ENCODE measurements around the gene UXS1. TPM values are rescaled to one million over a fixed set of nuclear protein-coding genes. Genes with fewer than 3 reads are reported as not detected.

Gene UXS1
- total and polyA plus RNA-seq, 9 of the 15 experiments (the other 6 are each of a cell fraction or from before 2014, with no cell fraction given), result 5.8 to 25.8 (median 15.0) TPM

DNA sequence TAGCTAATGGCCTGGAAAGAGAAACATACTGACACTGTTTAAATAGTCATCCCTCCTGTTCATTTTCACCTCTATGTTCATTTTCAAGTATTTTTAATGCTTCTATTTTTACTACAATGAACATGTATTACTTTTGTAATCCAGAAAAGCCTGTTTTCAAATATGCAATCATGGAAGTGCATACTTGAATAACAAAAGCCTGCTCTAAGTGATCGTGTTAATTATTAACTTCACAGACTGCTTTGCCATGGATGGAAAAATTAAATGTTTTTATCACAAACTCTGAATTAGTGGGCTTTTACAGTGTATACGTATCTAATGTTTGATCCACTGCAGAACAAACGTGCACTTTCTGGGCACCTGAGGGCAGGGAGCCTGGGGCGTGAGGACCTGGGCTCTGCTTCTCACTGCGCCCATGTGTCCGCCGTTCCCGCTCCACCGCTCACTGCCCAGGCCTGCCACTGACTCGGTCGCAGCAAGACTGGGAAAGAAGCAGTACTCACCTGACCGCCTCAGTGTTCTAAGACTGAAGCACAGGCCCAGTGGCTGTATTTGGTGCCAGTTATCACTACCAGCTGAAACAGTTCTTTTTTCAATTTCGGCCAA lies 80.6 kb downstream of the UXS1 start (continued):
- TF ChIP-seq, protein P1, sequence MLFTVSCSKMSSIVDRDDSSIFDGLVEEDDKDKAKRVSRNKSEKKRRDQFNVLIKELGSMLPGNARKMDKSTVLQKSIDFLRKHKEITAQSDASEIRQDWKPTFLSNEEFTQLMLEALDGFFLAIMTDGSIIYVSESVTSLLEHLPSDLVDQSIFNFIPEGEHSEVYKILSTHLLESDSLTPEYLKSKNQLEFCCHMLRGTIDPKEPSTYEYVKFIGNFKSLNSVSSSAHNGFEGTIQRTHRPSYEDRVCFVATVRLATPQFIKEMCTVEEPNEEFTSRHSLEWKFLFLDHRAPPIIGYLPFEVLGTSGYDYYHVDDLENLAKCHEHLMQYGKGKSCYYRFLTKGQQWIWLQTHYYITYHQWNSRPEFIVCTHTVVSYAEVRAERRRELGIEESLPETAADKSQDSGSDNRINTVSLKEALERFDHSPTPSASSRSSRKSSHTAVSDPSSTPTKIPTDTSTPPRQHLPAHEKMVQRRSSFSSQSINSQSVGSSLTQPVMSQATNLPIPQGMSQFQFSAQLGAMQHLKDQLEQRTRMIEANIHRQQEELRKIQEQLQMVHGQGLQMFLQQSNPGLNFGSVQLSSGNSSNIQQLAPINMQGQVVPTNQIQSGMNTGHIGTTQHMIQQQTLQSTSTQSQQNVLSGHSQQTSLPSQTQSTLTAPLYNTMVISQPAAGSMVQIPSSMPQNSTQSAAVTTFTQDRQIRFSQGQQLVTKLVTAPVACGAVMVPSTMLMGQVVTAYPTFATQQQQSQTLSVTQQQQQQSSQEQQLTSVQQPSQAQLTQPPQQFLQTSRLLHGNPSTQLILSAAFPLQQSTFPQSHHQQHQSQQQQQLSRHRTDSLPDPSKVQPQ (CRISPR knock-in tag; IDR thresholded peaks at IDR 0.05; ENCODE audit: borderline replicate concordance), result no peak
- TF ChIP-seq E2F3 (CRISPR knock-in tag; IDR thresholded peaks at IDR 0.05) (no peak), ZBTB8A (IDR thresholded peaks at IDR 0.05; ENCODE audit: partially characterized antibody) (no peak), ARNT (IDR thresholded peaks at IDR 0.05) (no peak)
- TF ChIP-seq, protein P2, sequence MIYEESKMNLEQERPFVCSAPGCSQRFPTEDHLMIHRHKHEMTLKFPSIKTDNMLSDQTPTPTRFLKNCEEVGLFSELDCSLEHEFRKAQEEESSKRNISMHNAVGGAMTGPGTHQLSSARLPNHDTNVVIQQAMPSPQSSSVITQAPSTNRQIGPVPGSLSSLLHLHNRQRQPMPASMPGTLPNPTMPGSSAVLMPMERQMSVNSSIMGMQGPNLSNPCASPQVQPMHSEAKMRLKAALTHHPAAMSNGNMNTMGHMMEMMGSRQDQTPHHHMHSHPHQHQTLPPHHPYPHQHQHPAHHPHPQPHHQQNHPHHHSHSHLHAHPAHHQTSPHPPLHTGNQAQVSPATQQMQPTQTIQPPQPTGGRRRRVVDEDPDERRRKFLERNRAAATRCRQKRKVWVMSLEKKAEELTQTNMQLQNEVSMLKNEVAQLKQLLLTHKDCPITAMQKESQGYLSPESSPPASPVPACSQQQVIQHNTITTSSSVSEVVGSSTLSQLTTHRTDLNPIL (CRISPR knock-in tag; IDR thresholded peaks at IDR 0.05), result no peak
- TF ChIP-seq, protein P3, sequence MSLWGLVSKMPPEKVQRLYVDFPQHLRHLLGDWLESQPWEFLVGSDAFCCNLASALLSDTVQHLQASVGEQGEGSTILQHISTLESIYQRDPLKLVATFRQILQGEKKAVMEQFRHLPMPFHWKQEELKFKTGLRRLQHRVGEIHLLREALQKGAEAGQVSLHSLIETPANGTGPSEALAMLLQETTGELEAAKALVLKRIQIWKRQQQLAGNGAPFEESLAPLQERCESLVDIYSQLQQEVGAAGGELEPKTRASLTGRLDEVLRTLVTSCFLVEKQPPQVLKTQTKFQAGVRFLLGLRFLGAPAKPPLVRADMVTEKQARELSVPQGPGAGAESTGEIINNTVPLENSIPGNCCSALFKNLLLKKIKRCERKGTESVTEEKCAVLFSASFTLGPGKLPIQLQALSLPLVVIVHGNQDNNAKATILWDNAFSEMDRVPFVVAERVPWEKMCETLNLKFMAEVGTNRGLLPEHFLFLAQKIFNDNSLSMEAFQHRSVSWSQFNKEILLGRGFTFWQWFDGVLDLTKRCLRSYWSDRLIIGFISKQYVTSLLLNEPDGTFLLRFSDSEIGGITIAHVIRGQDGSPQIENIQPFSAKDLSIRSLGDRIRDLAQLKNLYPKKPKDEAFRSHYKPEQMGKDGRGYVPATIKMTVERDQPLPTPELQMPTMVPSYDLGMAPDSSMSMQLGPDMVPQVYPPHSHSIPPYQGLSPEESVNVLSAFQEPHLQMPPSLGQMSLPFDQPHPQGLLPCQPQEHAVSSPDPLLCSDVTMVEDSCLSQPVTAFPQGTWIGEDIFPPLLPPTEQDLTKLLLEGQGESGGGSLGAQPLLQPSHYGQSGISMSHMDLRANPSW (CRISPR knock-in tag; IDR thresholded peaks at IDR 0.05), result no peak
- TF ChIP-seq, protein P4, sequence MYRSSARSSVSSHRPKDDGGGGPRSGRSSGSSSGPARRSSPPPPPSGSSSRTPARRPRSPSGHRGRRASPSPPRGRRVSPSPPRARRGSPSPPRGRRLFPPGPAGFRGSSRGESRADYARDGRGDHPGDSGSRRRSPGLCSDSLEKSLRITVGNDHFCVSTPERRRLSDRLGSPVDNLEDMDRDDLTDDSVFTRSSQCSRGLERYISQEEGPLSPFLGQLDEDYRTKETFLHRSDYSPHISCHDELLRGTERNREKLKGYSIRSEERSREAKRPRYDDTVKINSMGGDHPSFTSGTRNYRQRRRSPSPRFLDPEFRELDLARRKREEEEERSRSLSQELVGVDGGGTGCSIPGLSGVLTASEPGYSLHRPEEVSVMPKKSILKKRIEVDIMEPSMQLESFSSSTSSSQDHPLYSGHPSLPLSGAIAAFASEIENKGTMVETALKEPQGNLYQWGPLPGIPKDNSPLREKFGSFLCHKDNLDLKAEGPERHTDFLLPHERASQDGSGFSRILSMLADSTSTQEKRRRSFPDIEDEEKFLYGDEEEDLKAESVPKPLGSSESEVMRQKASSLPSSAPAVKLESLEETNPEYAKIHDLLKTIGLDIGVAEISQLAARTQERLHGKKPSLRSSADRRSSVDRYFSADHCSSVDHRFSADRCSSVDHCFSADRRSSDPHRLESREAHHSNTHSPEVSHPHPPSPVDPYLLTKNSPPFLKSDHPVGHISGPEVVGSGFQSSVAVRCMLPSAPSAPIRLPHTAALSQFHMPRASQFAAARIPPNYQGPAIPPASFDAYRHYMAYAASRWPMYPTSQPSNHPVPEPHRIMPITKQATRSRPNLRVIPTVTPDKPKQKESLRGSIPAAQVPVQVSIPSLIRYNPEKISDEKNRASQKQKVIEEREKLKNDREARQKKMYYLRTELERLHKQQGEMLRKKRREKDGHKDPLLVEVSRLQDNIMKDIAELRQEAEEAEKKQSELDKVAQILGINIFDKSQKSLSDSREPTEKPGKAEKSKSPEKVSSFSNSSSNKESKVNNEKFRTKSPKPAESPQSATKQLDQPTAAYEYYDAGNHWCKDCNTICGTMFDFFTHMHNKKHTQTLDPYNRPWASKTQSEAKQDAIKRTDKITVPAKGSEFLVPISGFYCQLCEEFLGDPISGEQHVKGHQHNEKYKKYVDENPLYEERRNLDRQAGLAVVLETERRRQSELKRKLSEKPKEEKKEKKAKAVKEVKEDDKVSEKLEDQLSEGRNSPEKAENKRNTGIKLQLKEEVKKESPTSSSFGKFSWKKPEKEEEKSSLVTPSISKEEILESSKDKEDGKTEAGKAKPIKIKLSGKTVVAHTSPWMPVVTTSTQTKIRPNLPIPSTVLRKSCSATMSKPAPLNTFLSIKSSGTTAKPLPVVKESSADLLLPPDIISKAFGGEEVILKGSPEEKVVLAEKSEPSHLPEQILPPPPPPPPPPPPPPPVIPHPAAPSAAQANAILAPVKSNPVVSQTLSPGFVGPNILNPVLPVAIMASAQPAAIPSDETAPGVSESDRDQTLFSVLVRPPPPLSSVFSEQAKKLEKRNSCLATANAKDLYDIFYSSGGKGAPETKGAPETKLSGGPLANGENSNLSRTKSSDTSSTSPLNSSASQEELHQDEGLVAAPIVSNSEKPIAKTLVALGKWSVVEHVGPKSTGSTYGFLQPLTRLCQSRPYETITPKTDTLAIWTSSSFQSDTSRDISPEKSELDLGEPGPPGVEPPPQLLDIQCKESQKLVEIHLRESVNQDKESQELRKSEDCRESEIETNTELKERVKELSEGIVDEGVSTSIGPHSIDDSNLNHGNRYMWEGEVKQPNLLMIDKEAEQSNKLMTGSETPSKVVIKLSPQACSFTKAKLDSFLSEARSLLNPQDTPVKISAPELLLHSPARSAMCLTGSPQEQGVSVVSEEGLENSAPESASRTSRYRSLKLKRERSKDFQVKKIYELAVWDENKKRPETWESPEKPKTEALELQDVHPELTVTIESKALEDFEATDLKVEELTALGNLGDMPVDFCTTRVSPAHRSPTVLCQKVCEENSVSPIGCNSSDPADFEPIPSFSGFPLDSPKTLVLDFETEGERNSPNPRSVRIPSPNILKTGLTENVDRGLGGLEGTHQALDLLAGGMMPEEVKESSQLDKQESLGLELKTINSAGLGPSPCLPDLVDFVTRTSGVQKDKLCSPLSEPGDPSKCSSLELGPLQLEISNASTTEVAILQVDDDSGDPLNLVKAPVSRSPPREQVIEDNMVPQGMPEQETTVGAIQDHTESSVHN (IDR thresholded peaks at IDR 0.05; ENCODE audit: borderline replicate concordance in 1 of 2, low read depth in 1 of 2), result no peak
- TF ChIP-seq, protein P5, sequence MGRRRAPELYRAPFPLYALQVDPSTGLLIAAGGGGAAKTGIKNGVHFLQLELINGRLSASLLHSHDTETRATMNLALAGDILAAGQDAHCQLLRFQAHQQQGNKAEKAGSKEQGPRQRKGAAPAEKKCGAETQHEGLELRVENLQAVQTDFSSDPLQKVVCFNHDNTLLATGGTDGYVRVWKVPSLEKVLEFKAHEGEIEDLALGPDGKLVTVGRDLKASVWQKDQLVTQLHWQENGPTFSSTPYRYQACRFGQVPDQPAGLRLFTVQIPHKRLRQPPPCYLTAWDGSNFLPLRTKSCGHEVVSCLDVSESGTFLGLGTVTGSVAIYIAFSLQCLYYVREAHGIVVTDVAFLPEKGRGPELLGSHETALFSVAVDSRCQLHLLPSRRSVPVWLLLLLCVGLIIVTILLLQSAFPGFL (CRISPR knock-in tag; IDR thresholded peaks at IDR 0.05), result no peak

Data from K562 (cell line).